GM13976 (cell line): Measurements from ENCODE around the gene PTPRK.

Experiments used
- DNase-seq: peaks from one replicate; pipeline ENCODE4 v3.0.0; 2012; ENCODE audit warnings: low spot score
- CTCF ChIP-seq: IDR thresholded peaks from 2 replicates; pipeline ENCODE4 v1.5.1; 2012; ENCODE audit warnings: borderline replicate concordance, mild to moderate bottlenecking; ENCODE audit not compliant: insufficient read depth; ENCODE audit errors: extremely low read depth, missing control alignments, control extremely low read depth
- in situ Hi-C: fragments of 300-500 bp; cut with MboI; formaldehyde crosslinking; loops from one replicate; pipeline ENCODE4 v1.12.0; 2022; ENCODE audit warnings: low sequenced_read_pairs, mixed read lengths, inconsistent platforms; ENCODE audit not compliant: unreplicated experiment

PTPRK gene

GRCh38 chr6:128259730-128260685, 260.4 kb downstream of the PTPRK start:
- no peak for TF ChIP-seq CTCF
- in situ Hi-C loops, result no loop called here

GRCh38 chr6:128259029-128259724, 261.2 kb downstream of the PTPRK start:
- no peak for DNase-seq
- in situ Hi-C loops, result no loop called here
- TF ChIP-seq CTCF, result no peak

More at GRCh38 chr6:128259730-128260685, 260.4 kb downstream of the PTPRK start:
- DNase-seq, result no peak

GRCh38 chr6:128256095-128256494, 264.3 kb downstream of the PTPRK start:
- DNase-seq, result no peak
- no peak for TF ChIP-seq CTCF
- in situ Hi-C loops, result no loop called here

- in situ Hi-C loops, result no loop called here
- TF ChIP-seq CTCF, result no peak
- no peak for DNase-seq
Measured at GRCh38 chr6:128252341-128253176, 267.8 kb downstream of the PTPRK start.

- in situ Hi-C loops, result no loop called here
- TF ChIP-seq CTCF, result no peak
- no peak for DNase-seq
Measured at GRCh38 chr6:128251445-128252340, 268.7 kb downstream of the PTPRK start.
